Transverse colon (tissue), 4 donors: ENCODE measurements around the gene LYZL1.

ENCODE experiments used
- CTCF ChIP-seq, 5 experiments: fragments of 200-600 bp in 3 of 5; fragments of 450-650 bp in 2 of 5; sonication (generic) in 3 of 5; IDR thresholded peaks; 1 replicate in 2 of 5; 2 replicates in 3 of 5; pipeline ENCODE4 v1.5.1; 2016 to 2017; ENCODE audit warnings: antibody characterized with exemption in 5 of 5, inconsistent platforms in 3 of 5, mild to moderate bottlenecking in 2 of 5, moderate library complexity in 1 of 5
- EP300 ChIP-seq: sonication (generic); formaldehyde crosslinking; IDR thresholded peaks from one replicate; pipeline ENCODE4 v1.6.1; 2017; ENCODE audit warnings: antibody characterized with exemption, low read depth
- POLR2A ChIP-seq: fragments of 450-650 bp; IDR thresholded peaks from one replicate; pipeline ENCODE4 v1.6.1; 2016; ENCODE audit warnings: antibody characterized with exemption, mild to moderate bottlenecking, moderate library complexity
- POLR2AphosphoS5 ChIP-seq, 3 donors: sonication (generic); formaldehyde crosslinking; IDR thresholded peaks; one replicate each; pipeline ENCODE4 v1.6.1; 2016; ENCODE audit warnings: antibody characterized with exemption in 3 of 3

GRCh38 chr10:29295813-29296212, 6.9 kb downstream of the LYZL1 start:
- TF ChIP-seq POLR2AphosphoS5 (IDR thresholded peaks at IDR 0.05) (no peak), CTCF (IDR thresholded peaks at IDR 0.05) (no peak), POLR2A (no peak), EP300 (no peak)
